Breast epithelium (tissue), 3 donors: ENCODE measurements around the gene CCDC83.

ENCODE experiments used
- POLR2A ChIP-seq: fragments of 450-650 bp; IDR thresholded peaks from one replicate; pipeline ENCODE4 v1.6.1; 2016; ENCODE audit warnings: antibody characterized with exemption, mild to moderate bottlenecking, moderate library complexity
- POLR2AphosphoS5 ChIP-seq, 3 donors: sonication (generic); formaldehyde crosslinking; IDR thresholded peaks; one replicate each; pipeline ENCODE4 v1.6.1; 2017; ENCODE audit warnings: antibody characterized with exemption in 3 of 3
- TF ChIP-seq, protein P1 (sequence below), 3 donors: fragments of 450-650 bp; IDR thresholded peaks; one replicate each; pipeline ENCODE4 v1.5.1; 2016 to 2017; ENCODE audit warnings: antibody characterized with exemption in 3 of 3, mild to moderate bottlenecking in 3 of 3, moderate library complexity in 3 of 3

DNA sequence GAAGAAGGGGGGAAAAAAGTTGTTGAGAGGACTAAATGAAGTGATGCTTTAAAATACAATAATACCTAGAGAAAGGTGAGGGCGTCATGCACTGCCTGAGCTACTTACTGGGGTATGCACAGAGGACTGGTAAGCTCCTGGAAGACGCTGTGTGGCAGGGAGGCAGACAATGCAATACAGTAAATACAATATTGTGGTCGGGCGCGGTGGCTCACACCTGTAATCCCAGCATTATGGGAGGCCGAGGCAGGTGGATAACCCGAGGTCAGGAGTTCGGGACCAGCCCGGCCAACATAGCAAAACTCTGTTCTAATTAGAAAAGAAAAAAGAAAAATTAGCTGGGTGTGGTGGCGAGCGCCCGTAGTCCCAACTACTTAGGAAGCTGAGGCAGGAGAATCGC lies 43.6 kb upstream of the CCDC83 start:
- TF ChIP-seq, protein P1, sequence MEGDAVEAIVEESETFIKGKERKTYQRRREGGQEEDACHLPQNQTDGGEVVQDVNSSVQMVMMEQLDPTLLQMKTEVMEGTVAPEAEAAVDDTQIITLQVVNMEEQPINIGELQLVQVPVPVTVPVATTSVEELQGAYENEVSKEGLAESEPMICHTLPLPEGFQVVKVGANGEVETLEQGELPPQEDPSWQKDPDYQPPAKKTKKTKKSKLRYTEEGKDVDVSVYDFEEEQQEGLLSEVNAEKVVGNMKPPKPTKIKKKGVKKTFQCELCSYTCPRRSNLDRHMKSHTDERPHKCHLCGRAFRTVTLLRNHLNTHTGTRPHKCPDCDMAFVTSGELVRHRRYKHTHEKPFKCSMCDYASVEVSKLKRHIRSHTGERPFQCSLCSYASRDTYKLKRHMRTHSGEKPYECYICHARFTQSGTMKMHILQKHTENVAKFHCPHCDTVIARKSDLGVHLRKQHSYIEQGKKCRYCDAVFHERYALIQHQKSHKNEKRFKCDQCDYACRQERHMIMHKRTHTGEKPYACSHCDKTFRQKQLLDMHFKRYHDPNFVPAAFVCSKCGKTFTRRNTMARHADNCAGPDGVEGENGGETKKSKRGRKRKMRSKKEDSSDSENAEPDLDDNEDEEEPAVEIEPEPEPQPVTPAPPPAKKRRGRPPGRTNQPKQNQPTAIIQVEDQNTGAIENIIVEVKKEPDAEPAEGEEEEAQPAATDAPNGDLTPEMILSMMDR (IDR thresholded peaks at IDR 0.05): no peak
- no peak for TF ChIP-seq POLR2AphosphoS5 (IDR thresholded peaks at IDR 0.05)
- no peak for TF ChIP-seq POLR2A
